Activated CD4-positive, alpha-beta memory T cell treated with anti-CD3 and anti-CD28 coated beads for 36 hours (primary cell): ENCODE data around the gene TOMM40L. TPM values are rescaled to one million over a fixed set of nuclear protein-coding genes. Genes with fewer than 3 reads are reported as not detected.

Experiments used
- CTCF ChIA-PET: fragments of 350-600 bp; sonication (Branson Sonifier 250); formaldehyde crosslinking; loops from one replicate; lab custom pipeline; 2021; ENCODE audit warnings: antibody characterized with exemption, inconsistent platforms; lab: Charles Lee
- POLR2A ChIA-PET: fragments of 350-600 bp; sonication (Branson Sonifier 250); formaldehyde crosslinking; loops from one replicate; lab custom pipeline; 2021; ENCODE audit warnings: antibody characterized with exemption; lab: Charles Lee
- DNase-seq: peaks from one replicate; pipeline ENCODE4 v3.0.0-alpha.2; 2020
- H3K27ac Mint-ChIP-seq: one replicate; pipeline ENCODE4 v1.8.0; 2021; ENCODE audit warnings: mixed read lengths
- H3K27me3 Mint-ChIP-seq: one replicate; pipeline ENCODE4 v1.8.0; 2021; ENCODE audit warnings: mixed read lengths
- H3K36me3 Mint-ChIP-seq: one replicate; pipeline ENCODE4 v1.8.0; 2021; ENCODE audit warnings: mixed read lengths
- H3K4me1 Mint-ChIP-seq: one replicate; pipeline ENCODE4 v1.8.0; 2021; ENCODE audit warnings: low read depth, mixed read lengths
- H3K4me3 Mint-ChIP-seq: one replicate; pipeline ENCODE4 v1.8.0; 2021; ENCODE audit warnings: mild to moderate bottlenecking, mixed read lengths
- H3K9me3 Mint-ChIP-seq: one replicate; pipeline ENCODE4 v1.8.0; 2021; ENCODE audit warnings: mixed read lengths
- intact Hi-C: fragments of 100-400 bp; cut with micrococcal nuclease; formaldehyde crosslinking; loops from one replicate; pipeline ENCODE4 v1.15.1; 2023
- total RNA-seq, 2 experiments: library from RNA; stranded (reverse); gene quantifications; one replicate each; pipeline ENCODE4 v1.2.3, GENCODE V29; 2021

The TOMM40L gene
- total RNA-seq, 2 experiments from 2014 or later, result 14.8 to 15.4 TPM

GRCh38 chr1:161258439-161259344 lies 32.8 kb downstream of the TOMM40L start, which contains the start of gene PCP4L1:
Gene PCP4L1, plus strand, starts transcription at chr1:161258745. Its CDS starts 230 bp downstream, at chr1:161258975.
- Mint-ChIP-seq H3K9me3 (peaks cover 22% of the 10 kb centered on the region), H3K27ac (no peak within 1 kb of the TSS), H3K27me3 (peaks cover 48% of the 10 kb centered on the region), H3K4me3 (peak within 1 kb of the TSS; percentile 30), H3K4me1 (peaks cover 9% of the 10 kb centered on the region), H3K36me3 (peaks cover 16% of the 10 kb centered on the region)
- intact Hi-C loops, result no loop called here
- peak; percentile 48 for DNase-seq
- CTCF ChIA-PET, result interaction anchor here (0.6 to 3.3 kb wide), 6 partner anchors 32 to 1004 kb away, joined by 3 to 14 read pairs (median 5); partner anchors contain the start of gene TOMM40L
- POLR2A ChIA-PET, result interaction anchor here (1.2 kb wide), 1 partner anchor 47 kb away, joined by 5 read pairs; no protein-coding TSS in a partner anchor

DNA sequence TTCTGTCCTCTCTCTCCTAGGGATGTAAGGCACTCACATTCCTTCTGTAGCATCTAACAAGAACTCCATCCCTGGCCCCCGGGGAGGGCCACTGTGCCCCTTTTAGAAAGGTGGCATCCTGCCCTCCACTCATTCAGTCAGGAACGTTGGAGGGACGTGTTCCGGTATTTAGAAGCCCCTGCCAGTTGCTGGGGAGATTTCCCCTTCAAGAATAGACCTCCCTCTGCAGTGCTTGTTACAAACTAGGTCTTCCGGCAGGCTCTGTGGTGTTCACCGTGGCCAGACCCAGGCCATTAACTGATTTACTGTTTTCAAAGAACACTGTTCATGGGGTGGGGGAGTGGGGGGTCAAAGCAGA lies 33.5 kb downstream of the TOMM40L start:
- ChIA-PET CTCF (interaction anchor here (0.6 to 3.3 kb wide), 5 partner anchors 32 to 1005 kb away, joined by 3 to 14 read pairs (median 5); partner anchors contain the start of gene TOMM40L), POLR2A (interaction anchor here (1.2 kb wide), 1 partner anchor 46 kb away, joined by 5 read pairs; no protein-coding TSS in a partner anchor)
- intact Hi-C loops, result no loop called here
- Mint-ChIP-seq H3K4me3 (peak overlapping the region; percentile 30), H3K9me3 (peaks cover 22% of the 10 kb centered on the region), H3K36me3 (peaks cover 16% of the 10 kb centered on the region), H3K27ac (no peak overlapping the region), H3K27me3 (peaks cover 48% of the 10 kb centered on the region), H3K4me1 (peaks cover 9% of the 10 kb centered on the region)
- no peak for DNase-seq

DNA sequence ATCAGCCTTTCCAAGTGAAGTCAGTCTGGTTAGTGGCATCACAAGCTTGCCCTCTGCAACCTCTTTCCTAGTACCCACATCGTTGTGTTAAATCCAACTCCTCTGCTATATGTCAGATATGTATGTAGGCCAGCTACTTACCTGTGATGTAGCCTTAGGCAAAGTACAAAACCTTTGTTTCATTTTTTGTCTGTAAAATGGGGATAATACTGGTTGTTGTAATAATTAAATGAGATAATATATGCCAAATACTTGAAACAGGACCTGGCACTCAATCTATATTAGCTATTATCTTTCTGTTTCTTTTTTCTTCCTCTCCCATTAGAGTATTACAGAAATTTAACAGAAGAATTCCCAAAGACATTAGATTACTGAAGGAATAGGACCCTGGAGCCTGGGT lies 33.9 kb downstream of the TOMM40L start:
- no peak overlapping the region for H3K4me3 Mint-ChIP-seq
- H3K36me3 Mint-ChIP-seq, result peaks cover 16% of the 10 kb centered on the region
- ChIA-PET CTCF (interaction anchor here (1.2 to 1.6 kb wide), 3 partner anchors 10 to 50 kb away, joined by 4 to 7 read pairs (median 5); no protein-coding TSS in a partner anchor), POLR2A (interaction anchor here (0.6 kb wide), 1 partner anchor 61 kb away, joined by 5 read pairs; no protein-coding TSS in a partner anchor)
- no peak overlapping the region for H3K27ac Mint-ChIP-seq
- H3K27me3 Mint-ChIP-seq, result peaks cover 48% of the 10 kb centered on the region
- H3K9me3 Mint-ChIP-seq, result peaks cover 22% of the 10 kb centered on the region
- H3K4me1 Mint-ChIP-seq, result peaks cover 9% of the 10 kb centered on the region
- intact Hi-C loops, result no loop called here
- DNase-seq, result no peak

DNA sequence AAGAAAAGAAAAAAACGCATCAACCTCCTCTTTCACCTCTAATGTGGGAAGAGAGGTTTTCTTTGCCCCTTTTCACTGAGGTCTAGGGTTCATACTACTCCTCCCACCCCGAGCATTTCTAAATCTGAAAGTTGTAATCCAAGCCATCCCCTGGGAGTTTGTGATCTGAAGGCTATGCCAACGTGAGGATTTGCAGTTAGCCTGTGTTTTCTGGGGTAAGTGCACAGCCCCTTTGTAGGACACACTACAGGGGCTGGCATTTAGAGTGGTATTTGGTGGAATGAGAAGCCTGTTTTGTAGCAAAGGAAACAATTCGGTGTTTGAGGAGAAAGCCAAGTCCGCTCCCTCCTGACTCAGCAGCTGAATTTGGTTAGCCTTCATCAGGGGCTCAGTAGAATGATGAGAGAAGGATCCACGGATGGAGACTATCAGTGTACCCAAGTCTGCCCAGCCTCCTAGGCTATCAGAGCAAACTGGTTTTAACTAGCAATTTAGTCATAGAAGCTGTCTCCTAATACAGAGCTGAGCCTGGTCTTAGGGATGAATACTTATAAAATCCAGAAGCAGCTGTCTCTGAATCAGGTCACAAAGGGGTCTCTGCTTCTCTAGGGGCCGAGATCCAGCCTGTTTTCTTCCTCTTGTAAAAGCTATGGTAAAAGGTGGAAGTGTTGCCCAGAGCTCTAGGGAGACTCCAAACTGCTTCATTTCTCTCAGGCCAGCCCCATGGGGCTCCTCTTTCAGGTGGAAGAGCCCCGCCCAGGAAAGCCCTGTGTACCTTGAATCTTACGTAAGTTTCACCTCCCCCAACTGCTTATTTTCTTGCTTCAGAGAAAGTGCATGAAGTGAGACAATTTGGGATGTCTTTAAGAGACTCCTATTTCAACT lies 34.8 kb downstream of the TOMM40L start:
- no peak overlapping the region for H3K4me3 Mint-ChIP-seq
- peaks cover 48% of the 10 kb centered on the region for H3K27me3 Mint-ChIP-seq
- H3K4me1 Mint-ChIP-seq, result peaks cover 9% of the 10 kb centered on the region
- peaks cover 16% of the 10 kb centered on the region for H3K36me3 Mint-ChIP-seq
- CTCF ChIA-PET, result interaction anchor here (1.6 kb wide), 1 partner anchor 11 kb away, joined by 7 read pairs; no protein-coding TSS in a partner anchor
- DNase-seq, result no peak
- intact Hi-C loops, result no loop called here
- POLR2A ChIA-PET, result no interaction called here
- peaks cover 22% of the 10 kb centered on the region for H3K9me3 Mint-ChIP-seq
- no peak overlapping the region for H3K27ac Mint-ChIP-seq

GRCh38 chr1:161261261-161262235 lies 35.7 kb downstream of the TOMM40L start:
- H3K9me3 Mint-ChIP-seq, result peaks cover 17% of the 10 kb centered on the region
- no peak for DNase-seq
- no peak overlapping the region for H3K4me3 Mint-ChIP-seq
- H3K36me3 Mint-ChIP-seq, result peaks cover 14% of the 10 kb centered on the region
- ChIA-PET POLR2A (no interaction called here), CTCF (interaction anchor here (0.6 to 1.6 kb wide), 3 partner anchors 12 to 384 kb away, joined by 4 to 7 read pairs (median 5); no protein-coding TSS in a partner anchor)
- H3K4me1 Mint-ChIP-seq, result peaks cover 9% of the 10 kb centered on the region
- intact Hi-C loops, result no loop called here
- H3K27ac Mint-ChIP-seq, result no peak overlapping the region
- H3K27me3 Mint-ChIP-seq, result peaks cover 48% of the 10 kb centered on the region

DNA sequence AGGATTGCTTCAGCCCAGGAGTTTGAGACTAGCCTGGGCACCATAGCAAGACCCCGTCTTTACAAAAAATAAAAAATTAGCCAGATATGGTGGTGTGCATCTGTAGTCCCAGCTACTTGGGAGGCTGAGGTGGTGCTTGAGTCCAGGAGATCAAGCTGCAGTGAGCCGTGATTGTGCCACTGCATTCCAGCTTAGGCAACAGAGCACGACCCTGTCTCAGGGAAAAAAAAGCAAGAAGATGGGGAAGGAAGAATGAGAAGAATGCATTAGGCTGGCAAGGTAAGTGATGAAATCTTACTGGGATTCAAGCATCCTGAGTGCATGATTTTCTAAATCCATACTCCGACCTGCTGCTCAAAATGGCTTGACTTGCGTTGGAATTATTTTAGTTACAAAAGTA lies 39.4 kb downstream of the TOMM40L start:
- Mint-ChIP-seq H3K27me3 (peaks cover 16% of the 10 kb centered on the region), H3K36me3 (no peaks in the 10 kb centered on the region), H3K4me3 (no peak overlapping the region), H3K27ac (no peak overlapping the region), H3K9me3 (no peaks in the 10 kb centered on the region), H3K4me1 (no peaks in the 10 kb centered on the region)
- intact Hi-C loops, result no loop called here
- ChIA-PET CTCF (interaction anchor here (1.2 kb wide), 1 partner anchor 17 kb away, joined by 4 read pairs; no protein-coding TSS in a partner anchor), POLR2A (no interaction called here)
- no peak for DNase-seq

GRCh38 chr1:161266202-161266601 lies 40.3 kb downstream of the TOMM40L start:
- H3K4me1 Mint-ChIP-seq, result no peaks in the 10 kb centered on the region
- H3K27ac Mint-ChIP-seq, result no peak overlapping the region
- no peaks in the 10 kb centered on the region for H3K9me3 Mint-ChIP-seq
- CTCF ChIA-PET, result no interaction called here
- no peaks in the 10 kb centered on the region for H3K36me3 Mint-ChIP-seq
- no peak overlapping the region for H3K4me3 Mint-ChIP-seq
- peaks cover 12% of the 10 kb centered on the region for H3K27me3 Mint-ChIP-seq
- intact Hi-C loops, result no loop called here
- DNase-seq, result no peak
- POLR2A ChIA-PET, result no interaction called here

DNA sequence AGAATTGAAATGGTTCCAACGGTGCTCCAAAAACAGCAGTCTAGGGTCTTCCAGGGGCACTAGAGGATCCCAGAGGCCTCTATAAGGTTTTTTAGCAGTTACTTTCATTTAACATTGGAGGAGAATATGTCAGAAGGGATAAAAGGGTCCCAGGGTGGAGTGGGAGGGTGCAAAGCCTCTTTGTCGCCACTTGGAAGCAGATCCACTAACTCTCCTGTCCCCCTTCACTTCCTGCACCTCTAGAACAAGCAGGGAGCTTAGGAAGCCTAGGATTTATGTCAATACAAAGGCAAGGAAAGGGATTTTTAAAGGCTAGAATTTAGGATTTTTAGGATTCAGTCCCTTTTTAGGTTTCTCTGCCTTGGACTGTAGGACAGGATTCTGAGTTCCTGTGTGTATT lies 41.0 kb downstream of the TOMM40L start:
- intact Hi-C loops, result no loop called here
- Mint-ChIP-seq H3K27me3 (peaks cover 8% of the 10 kb centered on the region), H3K9me3 (no peaks in the 10 kb centered on the region), H3K27ac (no peak overlapping the region), H3K4me1 (no peaks in the 10 kb centered on the region), H3K36me3 (no peaks in the 10 kb centered on the region), H3K4me3 (no peak overlapping the region)
- POLR2A ChIA-PET, result no interaction called here
- CTCF ChIA-PET, result no interaction called here
- no peak for DNase-seq

DNA sequence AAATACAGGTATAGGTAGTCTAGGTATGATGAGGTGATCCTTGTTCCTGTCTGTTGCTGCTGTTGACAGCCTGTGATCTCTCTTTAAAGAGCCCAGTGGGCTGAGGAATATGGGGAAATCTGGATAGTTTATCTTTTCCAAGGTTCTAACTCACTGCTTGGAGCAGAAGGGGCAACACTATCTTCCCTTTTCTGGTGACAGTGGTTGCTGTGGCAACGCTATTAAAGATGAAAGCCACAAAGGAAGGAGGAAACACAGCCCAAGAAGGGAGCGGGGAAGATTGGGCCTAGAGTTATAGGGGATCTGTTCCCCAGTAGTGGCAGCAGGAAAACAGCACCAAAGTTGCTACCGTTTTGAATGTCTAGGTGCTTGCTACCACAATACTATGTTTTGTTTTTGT lies 41.5 kb downstream of the TOMM40L start:
- Mint-ChIP-seq H3K4me1 (no peaks in the 10 kb centered on the region), H3K4me3 (no peak overlapping the region), H3K9me3 (no peaks in the 10 kb centered on the region), H3K27ac (no peak overlapping the region), H3K27me3 (peaks cover 6% of the 10 kb centered on the region), H3K36me3 (no peaks in the 10 kb centered on the region)
- no peak for DNase-seq
- intact Hi-C loops, result no loop called here
- POLR2A ChIA-PET, result no interaction called here
- CTCF ChIA-PET, result no interaction called here

GRCh38 chr1:161273402-161273801 lies 47.5 kb downstream of the TOMM40L start:
- Mint-ChIP-seq H3K9me3 (no peaks in the 10 kb centered on the region), H3K27ac (no peak overlapping the region), H3K27me3 (peaks cover 6% of the 10 kb centered on the region), H3K4me1 (no peaks in the 10 kb centered on the region), H3K4me3 (no peak overlapping the region), H3K36me3 (no peaks in the 10 kb centered on the region)
- intact Hi-C loops, result no loop called here
- ChIA-PET CTCF (no interaction called here), POLR2A (no interaction called here)
- no peak for DNase-seq

DNA sequence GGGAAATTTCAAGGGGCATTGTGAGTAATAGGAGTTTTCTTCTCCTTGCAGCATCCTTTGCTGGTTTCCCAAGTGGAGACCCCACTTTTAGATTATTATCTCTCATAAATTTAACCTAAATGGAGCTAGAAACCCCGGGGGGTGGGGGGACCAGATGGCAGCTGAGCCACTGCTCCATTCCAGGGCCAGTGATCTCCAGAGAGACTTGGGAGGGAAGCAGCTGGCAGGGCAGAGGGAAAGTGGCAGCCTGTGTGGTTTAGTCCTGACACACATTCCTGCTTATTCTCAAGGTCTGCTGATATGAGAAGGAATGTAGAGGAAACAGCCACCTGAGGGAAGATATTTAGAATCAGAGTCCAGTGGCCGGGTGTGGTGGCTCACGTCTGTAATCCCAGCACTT lies 49.0 kb downstream of the TOMM40L start:
- no peaks in the 10 kb centered on the region for H3K4me1 Mint-ChIP-seq

More for the DNA sequence above, 49.0 kb downstream of the TOMM40L start:
- peaks cover 6% of the 10 kb centered on the region for H3K27me3 Mint-ChIP-seq
- intact Hi-C loops, result no loop called here
- no peak overlapping the region for H3K4me3 Mint-ChIP-seq
- CTCF ChIA-PET, result interaction anchor here (0.6 to 1.0 kb wide), 3 partner anchors 8 to 99 kb away, joined by 3 read pairs; no protein-coding TSS in a partner anchor
- H3K27ac Mint-ChIP-seq, result no peak overlapping the region
- no peaks in the 10 kb centered on the region for H3K36me3 Mint-ChIP-seq
- no peaks in the 10 kb centered on the region for H3K9me3 Mint-ChIP-seq
- DNase-seq, result no peak
- POLR2A ChIA-PET, result no interaction called here
